Measurements from ENCODE around the gene ENTR1.

The ENTR1 gene

DNA sequence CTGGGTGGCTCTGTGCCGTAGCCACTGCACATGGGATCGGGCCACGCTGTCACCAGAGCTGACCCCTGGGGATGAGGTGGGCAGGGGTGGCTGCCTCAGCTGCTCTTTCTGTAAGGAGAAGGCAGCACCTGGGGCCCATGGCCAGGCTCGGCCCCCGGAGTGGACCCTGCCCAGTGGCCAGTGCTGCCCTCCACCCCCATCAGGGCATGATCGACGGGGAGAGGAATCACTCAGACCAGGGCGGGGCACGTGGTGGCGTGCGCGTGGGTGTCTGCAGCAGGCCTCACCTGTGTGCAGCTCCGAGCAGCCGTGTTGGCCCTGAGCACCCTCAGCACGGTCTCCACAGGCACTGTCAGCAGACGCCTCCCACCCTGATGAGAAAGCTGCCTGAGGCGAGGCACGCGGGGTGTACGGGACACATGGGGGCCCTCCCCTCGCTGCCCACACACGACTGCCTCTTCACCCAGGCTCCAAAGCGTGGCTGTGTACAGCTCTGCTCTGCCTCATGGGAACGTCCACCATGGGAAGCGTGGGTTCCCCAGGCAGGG, 28.4 kb downstream of the ENTR1 start:
- TF ChIP-seq CTCF (IDR thresholded peaks at IDR 0.05; ENCODE audit: control extremely low read depth, extremely low read depth, low read depth, missing control alignments), result no peak
- ChIA-PET POLR2A (no interaction called here), CTCF (interaction anchor here (3.2 kb wide), 1 partner anchor 19 kb away, joined by 18 read pairs; the partner anchor contains the start of gene DNLZ)
- no peak for DNase-seq (ENCODE audit: extremely low spot score)

- ChIA-PET POLR2A (no interaction called here), CTCF (interaction anchor here (0.7 to 3.2 kb wide), 3 partner anchors 18 to 25 kb away, joined by 3 to 18 read pairs (median 3); partner anchors contain the start of gene DNLZ)
- no peak for DNase-seq (ENCODE audit: extremely low spot score)
- TF ChIP-seq CTCF (IDR thresholded peaks at IDR 0.05; ENCODE audit: control extremely low read depth, extremely low read depth, low read depth, missing control alignments), result no peak
Observed at GRCh38 chr9:136381311-136381710, 29.1 kb downstream of the ENTR1 start.

- POLR2A ChIA-PET, result no interaction called here
- no peak for TF ChIP-seq CTCF (IDR thresholded peaks at IDR 0.05; ENCODE audit: control extremely low read depth, extremely low read depth, low read depth, missing control alignments)
- DNase-seq (ENCODE audit: extremely low spot score), result no peak
- CTCF ChIA-PET, result interaction anchor here (1.3 to 3.2 kb wide), 2 partner anchors 17 to 26 kb away, joined by 3 to 18 read pairs; partner anchors contain the start of gene DNLZ
Observed at GRCh38 chr9:136380381-136380780, 30.0 kb downstream of the ENTR1 start.

GRCh38 chr9:136379891-136380290, 30.5 kb downstream of the ENTR1 start:
- POLR2A ChIA-PET, result no interaction called here
- no peak for DNase-seq (ENCODE audit: extremely low spot score)
- CTCF ChIA-PET, result interaction anchor here (1.0 to 3.2 kb wide), 3 partner anchors 16 to 17 kb away, joined by 3 to 18 read pairs (median 3); partner anchors contain the start of gene DNLZ

DNA sequence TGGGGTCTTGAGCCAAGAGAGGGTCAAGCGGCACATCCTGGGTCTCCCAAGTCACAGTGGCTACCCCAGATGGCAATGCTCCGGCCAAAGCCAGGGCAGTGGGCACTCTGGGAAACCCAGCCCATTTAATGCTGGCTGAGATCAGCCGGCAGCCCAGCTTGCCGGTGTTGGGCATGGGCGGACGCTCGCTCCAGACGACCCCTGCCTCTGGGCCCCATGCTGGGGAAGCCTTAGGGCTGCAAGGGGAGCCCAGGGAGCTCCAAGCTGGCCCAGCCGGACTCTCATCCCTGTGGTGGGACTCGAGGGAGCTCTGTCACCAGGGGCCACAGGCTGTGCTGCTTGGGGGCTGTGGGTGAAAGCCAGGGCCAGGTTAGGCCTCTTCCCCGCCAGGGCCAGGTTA, 31.0 kb downstream of the ENTR1 start:
- no peak for DNase-seq (ENCODE audit: extremely low spot score)
- ChIA-PET POLR2A (no interaction called here), CTCF (interaction anchor here (1.0 to 1.2 kb wide), 2 partner anchors 15 to 16 kb away, joined by 3 read pairs; partner anchors contain the start of gene DNLZ)
- TF ChIP-seq CTCF (IDR thresholded peaks at IDR 0.05; ENCODE audit: control extremely low read depth, extremely low read depth, low read depth, missing control alignments), result no peak

More at GRCh38 chr9:136379891-136380290, 30.5 kb downstream of the ENTR1 start:
- no peak for TF ChIP-seq CTCF (IDR thresholded peaks at IDR 0.05; ENCODE audit: control extremely low read depth, extremely low read depth, low read depth, missing control alignments)

DNA sequence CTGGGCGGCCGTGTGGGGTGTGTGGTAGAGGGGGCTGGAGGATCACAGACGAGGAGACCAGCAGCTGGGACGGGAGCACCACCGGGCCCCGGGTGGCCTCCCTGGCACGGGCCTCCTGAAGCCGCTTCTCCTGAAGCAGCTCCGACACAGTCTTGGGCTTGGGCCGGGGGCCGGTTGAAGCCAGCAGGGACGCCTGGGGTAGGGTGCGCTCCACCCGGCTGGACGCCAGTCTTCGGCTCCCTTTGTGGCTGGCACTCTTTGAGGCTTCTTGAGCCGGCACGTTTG, 31.5 kb downstream of the ENTR1 start:
- CTCF ChIA-PET, result interaction anchor here (1.0 to 1.2 kb wide), 2 partner anchors 15 to 16 kb away, joined by 3 read pairs; partner anchors contain the start of gene DNLZ
- POLR2A ChIA-PET, result no interaction called here
- no peak for DNase-seq (ENCODE audit: extremely low spot score)
- TF ChIP-seq CTCF (IDR thresholded peaks at IDR 0.05; ENCODE audit: control extremely low read depth, extremely low read depth, low read depth, missing control alignments), result no peak
